NB4 (cell line): Measurements from ENCODE around the gene NXPH4.

Source experiments
- POLR2A ChIP-seq: IDR thresholded peaks from 2 replicates; pipeline ENCODE4 v1.6.1; 2011; ENCODE audit warnings: mild to moderate bottlenecking; ENCODE audit not compliant: insufficient read length; ENCODE audit errors: extremely low read depth
- TF ChIP-seq, protein P1 (sequence below): IDR thresholded peaks from 2 replicates; pipeline ENCODE4 v1.6.1; 2011; ENCODE audit warnings: low read depth, low read length
- TF ChIP-seq, protein P2 (sequence below): IDR thresholded peaks from one replicate; pipeline ENCODE4 v1.5.1; 2012; ENCODE audit warnings: low read depth, low read length

DNA sequence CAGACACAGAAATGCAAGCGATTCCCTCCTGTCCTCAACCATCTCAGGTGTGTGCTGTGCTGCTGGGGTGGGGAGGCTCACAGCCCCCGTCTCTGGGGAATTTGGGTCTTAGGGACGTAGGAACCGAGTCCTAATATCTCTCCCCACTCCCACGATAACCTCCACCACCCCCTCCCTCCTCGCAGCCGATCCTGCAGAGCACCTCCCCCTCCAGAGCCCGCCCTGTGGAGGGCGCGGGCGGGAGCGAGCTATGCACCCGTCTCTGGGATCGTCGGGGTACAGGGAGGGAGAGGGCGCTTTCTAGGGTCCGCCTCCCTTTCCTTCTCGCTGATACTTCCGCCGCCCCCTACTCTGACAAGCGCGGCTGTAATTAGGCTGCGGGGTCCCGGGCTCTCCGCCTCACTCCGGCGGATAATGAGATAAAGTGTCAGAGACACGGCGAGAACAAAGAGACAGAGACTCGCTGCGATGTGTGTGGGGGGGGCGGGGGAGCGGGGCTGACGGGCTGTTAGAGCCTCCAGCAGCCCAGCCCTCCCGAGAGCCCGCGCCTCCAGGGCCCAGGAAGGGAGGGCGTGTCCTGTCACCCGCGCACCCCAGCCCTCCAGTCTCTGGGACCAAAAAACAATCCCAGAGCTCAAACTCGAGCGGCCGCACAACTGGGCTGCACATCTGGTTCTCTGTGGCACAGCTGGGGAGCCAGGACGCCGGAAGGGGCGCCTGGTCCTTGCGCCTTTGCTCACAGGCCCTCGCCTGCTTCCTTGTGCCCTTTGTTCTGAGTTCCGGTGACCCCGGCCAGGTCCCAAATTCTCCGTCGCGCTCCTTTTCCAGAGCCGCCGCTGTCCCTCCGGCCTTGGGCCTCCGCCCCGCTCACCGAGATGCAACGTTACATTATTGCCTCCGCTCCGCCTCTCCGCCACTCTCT, 21.6 kb downstream of the NXPH4 start:
- TF ChIP-seq, protein P1, sequence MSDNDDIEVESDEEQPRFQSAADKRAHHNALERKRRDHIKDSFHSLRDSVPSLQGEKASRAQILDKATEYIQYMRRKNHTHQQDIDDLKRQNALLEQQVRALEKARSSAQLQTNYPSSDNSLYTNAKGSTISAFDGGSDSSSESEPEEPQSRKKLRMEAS: no peak
- TF ChIP-seq, protein P2, sequence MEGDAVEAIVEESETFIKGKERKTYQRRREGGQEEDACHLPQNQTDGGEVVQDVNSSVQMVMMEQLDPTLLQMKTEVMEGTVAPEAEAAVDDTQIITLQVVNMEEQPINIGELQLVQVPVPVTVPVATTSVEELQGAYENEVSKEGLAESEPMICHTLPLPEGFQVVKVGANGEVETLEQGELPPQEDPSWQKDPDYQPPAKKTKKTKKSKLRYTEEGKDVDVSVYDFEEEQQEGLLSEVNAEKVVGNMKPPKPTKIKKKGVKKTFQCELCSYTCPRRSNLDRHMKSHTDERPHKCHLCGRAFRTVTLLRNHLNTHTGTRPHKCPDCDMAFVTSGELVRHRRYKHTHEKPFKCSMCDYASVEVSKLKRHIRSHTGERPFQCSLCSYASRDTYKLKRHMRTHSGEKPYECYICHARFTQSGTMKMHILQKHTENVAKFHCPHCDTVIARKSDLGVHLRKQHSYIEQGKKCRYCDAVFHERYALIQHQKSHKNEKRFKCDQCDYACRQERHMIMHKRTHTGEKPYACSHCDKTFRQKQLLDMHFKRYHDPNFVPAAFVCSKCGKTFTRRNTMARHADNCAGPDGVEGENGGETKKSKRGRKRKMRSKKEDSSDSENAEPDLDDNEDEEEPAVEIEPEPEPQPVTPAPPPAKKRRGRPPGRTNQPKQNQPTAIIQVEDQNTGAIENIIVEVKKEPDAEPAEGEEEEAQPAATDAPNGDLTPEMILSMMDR: no peak
- no peak for TF ChIP-seq POLR2A
